Measurements from ENCODE around the gene VSTM2L.

VSTM2L gene

DNA sequence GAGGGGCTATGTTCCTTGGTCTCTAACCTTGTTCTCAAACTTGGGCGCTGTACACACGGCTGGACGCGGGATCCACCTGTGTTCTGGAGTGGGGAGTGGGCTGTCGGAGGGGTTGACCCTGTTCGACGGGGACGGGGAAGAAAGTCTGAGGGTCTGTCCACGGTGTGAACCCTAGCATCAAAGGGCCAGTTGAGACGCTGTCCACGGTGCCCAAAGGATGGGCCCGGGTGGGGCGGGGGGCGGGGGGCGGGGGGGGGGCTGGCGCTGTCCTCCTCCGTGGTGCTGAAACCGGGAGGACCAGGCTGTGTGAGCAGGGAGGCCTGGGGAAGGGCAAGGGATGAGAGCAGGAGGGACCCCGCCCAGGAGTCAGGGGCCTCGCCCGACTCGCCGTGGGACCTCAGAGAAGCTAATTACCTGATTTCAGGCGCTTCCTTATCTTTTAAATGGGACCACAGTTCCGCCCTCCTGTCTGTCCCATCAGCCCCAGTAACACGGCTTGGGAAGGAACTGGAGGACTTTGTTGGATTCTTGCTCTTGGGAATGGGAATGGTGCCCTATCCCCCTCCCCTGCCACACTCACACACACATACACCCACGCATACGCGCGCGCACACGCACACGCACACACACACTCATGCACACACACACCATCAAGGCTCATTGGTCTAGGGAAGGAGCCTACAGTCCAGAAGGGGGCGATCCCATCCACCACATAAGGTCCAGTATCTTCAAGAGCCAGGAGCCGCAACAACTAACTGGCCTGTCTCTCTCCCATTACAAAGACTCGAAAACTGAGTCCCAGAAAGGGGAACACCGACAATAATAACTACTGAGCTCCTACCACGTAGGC, 1.0 kb upstream of the VSTM2L start:
- DNase-seq = peak; percentile 71

DNA sequence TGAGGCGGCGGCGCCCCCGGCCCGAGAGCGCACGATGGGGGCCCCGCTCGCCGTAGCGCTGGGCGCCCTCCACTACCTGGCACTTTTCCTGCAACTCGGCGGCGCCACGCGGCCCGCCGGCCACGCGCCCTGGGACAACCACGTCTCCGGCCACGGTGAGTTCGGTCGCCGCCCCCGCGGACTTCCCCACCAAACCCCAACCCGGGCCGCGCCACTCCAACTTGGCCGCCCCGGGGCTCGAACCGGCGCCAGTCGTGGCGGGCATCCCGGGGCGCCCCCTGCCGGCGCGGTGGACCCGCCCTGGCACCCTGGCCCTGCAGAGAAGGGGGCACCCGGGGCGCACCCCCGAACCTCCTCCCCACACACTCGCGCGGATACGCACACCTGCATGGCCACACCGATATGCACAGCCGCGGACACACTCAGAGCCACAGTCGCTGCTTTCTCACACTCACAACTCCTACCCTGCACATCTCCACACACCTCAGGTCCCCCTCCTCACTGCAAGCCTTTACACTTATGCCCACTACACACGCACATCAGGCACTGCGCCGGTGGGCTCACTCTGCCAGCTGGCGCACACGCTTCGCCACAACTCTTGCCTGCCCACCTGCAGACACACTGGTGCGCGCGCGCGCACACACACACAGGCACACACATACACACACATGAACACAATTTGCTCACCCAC, 535 bp downstream of the VSTM2L start:
- DNase-seq = peak; percentile 30

- no peak for DNase-seq
Observed at GRCh38 chr20:37904008-37904642, 1.2 kb downstream of the VSTM2L start.

GRCh38 chr20:37904845-37905373, 2.0 kb downstream of the VSTM2L start:
- no peak for DNase-seq

GRCh38 chr20:37905671-37906613, 3.0 kb downstream of the VSTM2L start:
- no peak for DNase-seq

DNA sequence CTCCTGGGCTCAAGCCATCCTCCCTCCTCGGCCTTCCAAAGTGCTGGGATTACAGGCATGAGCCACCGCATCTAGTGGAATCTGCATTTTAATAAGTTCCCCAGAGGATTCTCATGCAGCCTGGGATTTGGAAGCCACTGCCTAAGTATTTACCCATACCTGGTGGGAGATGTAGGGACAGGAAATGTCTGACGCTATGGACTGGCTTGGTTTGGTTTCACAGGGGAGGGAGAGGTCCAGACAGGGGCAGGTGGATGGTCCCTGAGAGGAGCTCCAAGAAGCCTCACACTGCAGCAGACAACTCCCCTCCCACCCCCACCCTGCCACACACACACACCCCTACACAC, 4.4 kb downstream of the VSTM2L start:
- no peak for DNase-seq

DNA sequence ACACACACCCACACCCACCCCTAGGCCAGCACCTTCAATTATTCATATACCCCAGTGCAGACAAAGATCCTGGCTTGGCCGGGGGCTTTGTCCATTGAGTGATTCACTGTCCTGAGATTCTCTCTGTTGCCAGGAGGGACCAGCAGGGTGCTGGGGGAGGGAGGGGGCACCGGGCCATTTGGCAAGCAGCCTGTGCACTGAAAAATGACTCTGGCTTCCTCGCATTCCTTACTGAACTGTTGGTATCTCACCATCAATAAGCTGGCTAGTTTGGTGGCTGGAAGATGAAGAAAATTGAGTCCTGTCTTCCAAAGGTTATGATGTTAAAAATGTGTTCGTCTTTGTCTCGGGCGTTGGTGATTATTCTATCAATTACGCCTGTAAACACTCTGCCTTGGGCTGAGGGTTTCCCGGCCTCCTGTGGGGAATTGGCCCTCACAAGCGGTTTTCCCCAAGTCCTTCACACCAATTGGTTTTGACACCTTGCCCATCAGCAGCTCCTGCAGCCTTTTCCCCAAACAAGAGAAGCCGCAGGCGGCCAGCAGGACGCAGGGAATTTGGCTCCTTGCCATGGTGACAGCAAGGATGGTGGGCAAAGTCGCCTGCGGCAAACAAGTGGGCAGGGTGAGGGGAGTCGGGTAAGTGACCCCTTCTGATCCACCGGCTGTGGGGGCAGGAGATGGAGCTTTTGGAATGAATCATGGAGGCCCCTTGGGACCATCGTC, 4.9 kb downstream of the VSTM2L start:
- peak; percentile 90 for DNase-seq

GRCh38 chr20:37911261-37911660, 8.3 kb downstream of the VSTM2L start:
- DNase-seq = peak; percentile 74

DNA sequence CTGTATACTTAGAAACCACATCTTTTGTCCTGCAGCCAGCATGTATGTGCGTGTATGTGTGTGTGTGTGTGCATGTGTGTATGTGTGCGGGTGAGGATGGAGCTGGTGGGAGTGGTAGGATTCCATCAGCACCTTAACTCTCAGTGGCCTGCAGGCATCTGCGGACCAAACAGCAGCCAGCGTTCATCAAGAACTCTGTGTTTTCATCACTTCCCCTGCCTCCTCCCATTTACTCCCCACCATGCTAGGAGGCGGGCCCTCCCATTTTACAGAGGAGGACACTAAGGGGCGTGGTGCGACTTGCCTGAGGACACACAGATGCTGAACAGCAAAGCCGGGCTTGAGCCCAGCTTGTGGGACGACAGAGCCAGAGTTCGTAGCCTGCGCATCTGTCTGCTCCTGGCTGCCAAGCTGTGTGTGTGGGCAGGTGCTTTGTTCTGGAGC, 8.9 kb downstream of the VSTM2L start:
- DNase-seq = peak; percentile 96

DNA sequence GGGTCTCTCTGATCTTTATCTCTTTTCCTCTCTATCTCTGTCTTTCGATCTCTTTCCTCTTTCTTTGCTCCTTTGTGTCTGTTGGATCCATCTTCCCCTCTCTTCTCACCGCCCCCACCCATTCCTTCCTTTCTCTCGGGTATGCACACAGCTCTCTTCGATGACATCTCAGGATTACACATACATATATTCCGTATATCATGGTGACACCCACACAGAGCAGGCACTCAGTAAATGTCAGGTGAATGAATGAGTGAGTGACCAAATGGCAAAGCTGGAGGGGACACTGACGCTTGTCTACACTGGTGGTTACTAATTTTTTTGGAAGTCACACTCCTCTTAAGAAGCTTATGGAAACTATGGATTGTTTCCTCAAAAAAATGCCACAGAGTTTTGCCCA, 9.9 kb downstream of the VSTM2L start:
- DNase-seq = no peak

DNA sequence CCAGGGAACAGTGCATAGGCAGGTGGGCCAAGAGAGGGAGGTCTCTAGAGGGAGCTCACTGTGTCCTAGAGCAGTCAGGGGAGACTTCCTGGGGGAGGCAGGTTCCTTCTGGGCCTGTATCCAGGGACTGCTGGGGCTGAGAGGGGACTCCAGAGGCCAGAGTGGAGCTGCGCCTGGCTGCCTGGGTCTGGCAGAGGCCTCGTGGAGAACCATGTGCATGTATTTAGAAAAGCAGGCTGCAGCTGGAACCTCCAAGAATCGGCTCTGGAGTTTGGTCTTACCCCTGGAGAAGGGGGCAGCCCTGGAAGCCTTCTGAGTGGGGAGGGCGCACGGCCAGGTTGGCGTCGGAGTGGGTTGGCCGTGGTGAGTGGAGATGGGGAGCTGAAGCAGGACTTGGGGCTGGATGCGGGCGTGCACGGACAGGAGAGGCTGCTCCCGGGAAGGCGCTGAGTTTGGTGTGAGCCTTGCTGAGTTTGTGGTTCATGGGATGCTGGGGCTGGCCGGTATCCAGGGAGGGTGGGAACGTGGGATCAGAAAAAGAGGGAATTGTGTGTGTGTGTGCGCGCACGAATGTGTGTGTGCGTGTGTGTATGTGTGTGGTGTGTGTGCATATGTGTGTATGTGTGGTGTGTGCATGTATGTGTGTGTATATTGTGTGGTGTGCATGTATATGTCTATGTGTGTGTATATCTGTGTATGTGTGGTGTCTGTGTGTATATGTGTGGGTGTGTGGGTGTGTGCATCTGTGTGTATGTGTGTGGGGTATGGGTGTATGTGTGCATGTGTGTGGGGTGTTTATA, 10.8 kb downstream of the VSTM2L start:
- no peak for DNase-seq

- DNase-seq = no peak
Observed at GRCh38 chr20:37914367-37914671, 11.4 kb downstream of the VSTM2L start.

- DNase-seq = peak; percentile 87
Observed at GRCh38 chr20:37914672-37915433, 11.9 kb downstream of the VSTM2L start.

DNA sequence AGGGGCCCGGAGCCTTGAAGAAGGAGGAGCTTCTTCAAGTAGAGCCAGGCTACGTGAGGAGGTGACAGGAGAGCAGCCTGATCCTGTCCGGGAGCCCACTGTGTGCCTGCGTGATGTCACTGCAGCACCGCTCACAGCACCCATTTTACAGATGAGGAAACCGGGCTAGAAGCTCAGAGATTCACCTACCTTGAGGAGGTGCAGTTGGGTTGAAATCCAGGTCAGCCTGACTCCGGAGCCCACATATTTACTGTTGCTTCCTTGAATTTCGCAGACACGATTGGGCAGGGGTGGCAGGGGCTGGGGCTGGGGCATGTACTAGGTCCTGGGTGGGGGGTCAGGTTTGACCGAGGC, 12.5 kb downstream of the VSTM2L start:
- DNase-seq = no peak

GRCh38 chr20:37915800-37916570, 13.1 kb downstream of the VSTM2L start:
- peak; percentile 43 for DNase-seq

GRCh38 chr20:37917461-37917860, 14.5 kb downstream of the VSTM2L start:
- DNase-seq = no peak

GRCh38 chr20:37918035-37918434, 15.1 kb downstream of the VSTM2L start:
- no peak for DNase-seq

DNA sequence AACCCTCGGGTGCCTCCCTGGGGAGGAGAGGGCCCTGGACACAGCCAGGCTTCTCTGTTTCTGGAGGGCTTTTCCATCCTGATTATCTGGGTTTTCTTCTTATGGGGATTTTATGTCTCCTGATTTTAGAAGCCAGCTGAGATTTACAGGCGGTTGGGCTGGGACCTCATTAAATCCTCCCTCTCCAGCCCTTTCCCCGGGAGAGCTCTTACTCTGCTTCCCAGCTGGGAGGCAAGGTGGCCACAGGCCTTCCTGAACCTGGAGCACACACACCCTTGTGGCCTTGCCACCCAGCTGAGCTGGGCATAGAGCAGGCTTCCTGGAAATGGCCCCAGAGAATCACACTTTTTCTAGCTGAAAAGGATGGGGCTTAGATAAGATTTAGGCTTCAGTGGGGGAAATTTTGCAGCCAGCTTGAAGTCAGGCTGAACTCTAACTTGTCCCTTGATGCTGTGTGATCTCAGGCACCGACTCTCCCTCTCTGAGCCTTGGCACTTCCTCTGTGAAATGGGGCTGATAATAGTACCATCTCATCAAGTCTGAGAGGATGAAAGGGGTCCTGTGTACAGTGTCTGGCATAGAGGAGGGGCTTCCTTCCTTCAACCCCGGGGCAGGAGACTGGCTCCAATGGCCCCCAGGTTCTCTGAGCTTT, 16.6 kb downstream of the VSTM2L start:
- no peak for DNase-seq

GRCh38 chr20:37920270-37920669, 17.3 kb downstream of the VSTM2L start:
- DNase-seq = peak; percentile 71

All from NCI-H69 (cell line).